Sigmoid colon (tissue), 4 donors: ENCODE results near the gene RGS11.

Experiments used
- EP300 ChIP-seq, 4 donors: sonication (generic); formaldehyde crosslinking; IDR thresholded peaks; one replicate each; pipeline ENCODE4 v1.6.1; 2017; ENCODE audit warnings: antibody characterized with exemption in 4 of 4
- POLR2A ChIP-seq, 2 donors: fragments of 450-650 bp; IDR thresholded peaks; one replicate each; pipeline ENCODE4 v1.6.1; 2016; ENCODE audit warnings: antibody characterized with exemption in 2 of 2, mild to moderate bottlenecking in 2 of 2, moderate library complexity in 2 of 2

DNA sequence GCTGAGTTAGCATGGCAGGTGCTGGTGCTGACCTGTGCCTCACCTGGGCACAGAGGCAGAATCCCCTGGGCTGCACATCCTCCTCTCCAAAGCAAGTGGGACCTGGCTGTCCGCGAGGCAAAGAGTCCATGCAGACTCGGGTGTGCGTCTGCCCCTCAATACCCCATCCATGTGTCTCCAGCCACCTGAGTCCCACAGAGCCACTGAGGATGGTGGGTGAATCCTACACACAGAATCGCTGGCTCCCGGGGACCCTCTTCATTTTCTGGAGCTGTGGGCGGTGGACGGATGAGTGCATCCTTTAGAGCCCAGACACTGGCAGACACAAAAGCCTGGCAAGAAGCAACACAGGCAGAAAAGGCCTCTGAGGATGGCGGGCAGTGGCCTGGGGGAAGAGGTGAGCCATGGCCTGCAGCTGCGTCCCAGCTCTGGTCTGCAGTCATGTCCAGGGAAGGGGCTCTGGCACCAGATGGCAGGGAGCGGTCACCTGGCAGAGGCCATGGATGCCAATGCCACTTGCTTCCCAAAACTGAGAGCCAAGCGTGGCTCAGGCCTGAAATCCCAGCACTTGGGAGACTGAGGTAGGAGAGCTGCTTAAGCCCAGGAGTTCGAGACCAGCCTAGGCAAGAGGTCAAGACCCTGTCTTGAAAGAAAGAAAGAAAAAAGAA lies 46.9 kb upstream of the RGS11 start:
- TF ChIP-seq EP300 (IDR thresholded peaks at IDR 0.05), result no peak
- TF ChIP-seq POLR2A (IDR thresholded peaks at IDR 0.05), result no peak
